ENCODE measurements around the gene ENG. TPM values are rescaled to one million over a fixed set of nuclear protein-coding genes. Genes with fewer than 3 reads are reported as not detected.

Gene ENG
- total RNA-seq, 2 donors from 2014 or later = 24.3 to 336 TPM

DNA sequence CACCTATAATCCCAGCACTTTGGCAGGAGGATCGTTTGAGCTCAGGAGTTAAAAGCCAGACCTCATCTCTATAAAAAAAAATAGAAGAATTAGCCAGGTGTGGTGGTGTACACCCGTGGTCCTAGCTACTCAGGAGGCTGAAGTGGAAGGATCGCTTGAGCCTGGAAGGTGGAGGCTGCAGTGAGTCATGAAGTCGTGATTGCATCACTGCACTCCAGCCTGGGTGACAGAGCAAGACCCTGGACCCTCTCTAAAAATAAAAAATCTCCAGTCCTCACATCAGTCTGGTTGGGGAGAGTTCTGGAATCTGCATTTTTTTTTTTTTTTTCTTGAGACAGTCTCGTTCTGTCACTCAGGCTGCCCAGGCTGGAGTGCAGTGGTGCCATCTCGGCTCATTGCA is 42.4 kb downstream of the ENG start:
- H3K4me3 ChIP-seq = no peak overlapping the region
- H3K4me1 ChIP-seq (replicated peaks) = no peaks in the 10 kb centered on the region
- H3K9me3 ChIP-seq = no peaks in the 10 kb centered on the region
- DNase-seq (ENCODE audit: low spot score) = no peak
- no peak overlapping the region for H3K27ac ChIP-seq
- H3K27me3 ChIP-seq (replicated peaks; ENCODE audit: insufficient read depth) = no peaks in the 10 kb centered on the region
- TF ChIP-seq POLR2AphosphoS5 (IDR thresholded peaks at IDR 0.05) (no peak), POLR2A (IDR thresholded peaks at IDR 0.05) (no peak)
- TF ChIP-seq, protein P1, sequence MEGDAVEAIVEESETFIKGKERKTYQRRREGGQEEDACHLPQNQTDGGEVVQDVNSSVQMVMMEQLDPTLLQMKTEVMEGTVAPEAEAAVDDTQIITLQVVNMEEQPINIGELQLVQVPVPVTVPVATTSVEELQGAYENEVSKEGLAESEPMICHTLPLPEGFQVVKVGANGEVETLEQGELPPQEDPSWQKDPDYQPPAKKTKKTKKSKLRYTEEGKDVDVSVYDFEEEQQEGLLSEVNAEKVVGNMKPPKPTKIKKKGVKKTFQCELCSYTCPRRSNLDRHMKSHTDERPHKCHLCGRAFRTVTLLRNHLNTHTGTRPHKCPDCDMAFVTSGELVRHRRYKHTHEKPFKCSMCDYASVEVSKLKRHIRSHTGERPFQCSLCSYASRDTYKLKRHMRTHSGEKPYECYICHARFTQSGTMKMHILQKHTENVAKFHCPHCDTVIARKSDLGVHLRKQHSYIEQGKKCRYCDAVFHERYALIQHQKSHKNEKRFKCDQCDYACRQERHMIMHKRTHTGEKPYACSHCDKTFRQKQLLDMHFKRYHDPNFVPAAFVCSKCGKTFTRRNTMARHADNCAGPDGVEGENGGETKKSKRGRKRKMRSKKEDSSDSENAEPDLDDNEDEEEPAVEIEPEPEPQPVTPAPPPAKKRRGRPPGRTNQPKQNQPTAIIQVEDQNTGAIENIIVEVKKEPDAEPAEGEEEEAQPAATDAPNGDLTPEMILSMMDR (IDR thresholded peaks at IDR 0.05) = no peak
- H3K36me3 ChIP-seq = peaks cover 7 to 24% of the 10 kb centered on the region in 2 donors
- 88% methylated on average over 6 of the region's 6 CpGs for WGBS
- intact Hi-C loops (cut with DNase I) = no loop called here

DNA sequence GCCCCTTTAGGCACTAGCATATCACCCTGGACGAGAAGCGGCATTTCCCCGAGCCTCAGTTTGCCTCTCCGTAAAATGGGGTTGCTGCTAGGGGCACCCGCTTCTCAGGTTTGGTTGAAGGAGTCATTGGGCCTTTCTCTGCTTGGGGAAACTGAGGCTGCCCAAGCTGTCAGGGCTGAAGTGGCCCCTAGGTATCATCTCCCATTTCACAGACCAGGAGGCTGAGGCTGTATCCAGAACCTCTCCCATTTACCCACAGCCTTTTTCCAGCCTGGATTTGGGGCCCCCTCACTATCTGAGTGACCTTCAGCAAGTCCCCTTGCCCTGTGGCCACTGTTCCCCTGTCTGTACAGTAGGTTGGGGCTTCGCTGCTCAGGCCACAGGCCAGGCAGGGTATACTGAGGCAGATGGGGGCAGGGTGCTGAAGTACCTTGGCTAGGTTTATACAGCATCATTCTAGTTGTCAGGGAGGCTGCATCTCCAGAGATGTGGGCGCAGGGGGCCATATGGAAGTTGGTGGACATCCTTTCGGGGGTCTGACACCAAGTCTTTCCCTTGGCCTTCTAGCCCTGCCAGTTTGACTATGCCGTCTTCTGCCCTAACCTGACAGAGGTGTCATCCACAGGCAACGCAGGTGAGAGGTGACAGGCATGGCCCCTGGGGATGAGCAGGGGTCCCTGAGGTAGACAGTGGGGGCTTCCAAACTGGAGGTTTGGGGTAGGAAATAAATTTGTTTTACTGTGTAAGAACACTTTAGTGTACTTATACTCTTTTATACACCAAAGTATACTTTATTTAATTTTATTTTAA is 43.9 kb downstream of the ENG start:
- H3K36me3 ChIP-seq = peaks cover 7 to 24% of the 10 kb centered on the region in 2 donors
- H3K4me1 ChIP-seq (replicated peaks) = no peaks in the 10 kb centered on the region
- H3K4me3 ChIP-seq = no peak overlapping the region
- intact Hi-C loops (cut with DNase I) = no loop called here
- H3K27me3 ChIP-seq (replicated peaks; ENCODE audit: insufficient read depth) = no peaks in the 10 kb centered on the region
- WGBS = 95% methylated on average over 10 of the region's 10 CpGs
- no peaks in the 10 kb centered on the region for H3K9me3 ChIP-seq
- no peak for TF ChIP-seq POLR2A (IDR thresholded peaks at IDR 0.05)
- TF ChIP-seq, protein P1 (IDR thresholded peaks at IDR 0.05) = no peak
- no peak for TF ChIP-seq POLR2AphosphoS5 (IDR thresholded peaks at IDR 0.05)
- no peak for DNase-seq (ENCODE audit: low spot score)
- no peak overlapping the region for H3K27ac ChIP-seq

DNA sequence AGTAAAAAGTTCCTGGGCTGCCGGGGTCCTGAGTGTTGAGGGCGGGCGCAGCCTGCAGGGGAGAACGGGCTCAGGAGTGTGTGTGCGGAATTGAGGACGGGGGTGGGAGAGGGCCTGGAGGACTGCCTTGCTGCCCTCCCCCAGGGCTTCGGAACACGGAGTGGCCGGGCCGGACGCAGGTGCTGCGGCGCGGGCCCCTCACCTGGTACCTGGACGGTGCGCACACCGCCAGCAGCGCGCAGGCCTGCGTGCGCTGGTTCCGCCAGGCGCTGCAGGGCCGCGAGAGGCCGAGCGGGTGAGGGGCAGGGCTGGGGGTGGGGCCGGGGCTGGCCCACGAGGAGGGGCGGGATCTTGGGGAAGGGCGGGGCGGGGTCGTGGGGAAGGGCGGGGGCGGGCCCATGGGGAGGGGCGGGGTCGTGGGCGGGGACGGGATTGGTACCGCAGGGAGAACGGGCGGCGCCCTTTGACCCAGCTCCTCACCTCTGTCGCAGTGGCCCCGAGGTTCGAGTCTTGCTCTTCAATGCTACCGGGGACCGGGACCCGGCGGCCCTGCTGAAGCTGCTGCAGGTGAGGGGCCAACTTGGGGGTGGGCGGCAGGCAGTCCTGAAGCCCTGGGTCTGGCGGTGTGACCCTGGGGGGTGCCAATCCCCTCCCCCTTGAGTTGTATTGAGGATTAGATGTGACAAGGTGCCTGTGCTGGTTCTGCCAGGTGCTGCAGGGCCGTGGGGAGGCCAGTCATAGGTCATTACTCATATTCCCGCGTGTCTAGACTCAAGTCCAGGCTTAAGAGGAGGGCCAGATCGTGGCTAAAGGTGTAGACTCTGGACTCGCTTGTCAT is 44.7 kb downstream of the ENG start:
- WGBS = 52% methylated on average over 32 of the region's 57 CpGs
- Histone ChIP-seq H3K4me1 (replicated peaks) (no peaks in the 10 kb centered on the region), H3K36me3 (peaks cover 7 to 24% of the 10 kb centered on the region in 2 donors), H3K27me3 (replicated peaks; ENCODE audit: insufficient read depth) (no peaks in the 10 kb centered on the region), H3K4me3 (no peak overlapping the region), H3K27ac (no peak overlapping the region), H3K9me3 (no peaks in the 10 kb centered on the region)
- DNase-seq (ENCODE audit: low spot score) = no peak
- no peak for TF ChIP-seq POLR2AphosphoS5 (IDR thresholded peaks at IDR 0.05)
- TF ChIP-seq POLR2A (IDR thresholded peaks at IDR 0.05) = no peak
- TF ChIP-seq, protein P1 (IDR thresholded peaks at IDR 0.05) = no peak
- intact Hi-C loops (cut with DNase I) = no loop called here

DNA sequence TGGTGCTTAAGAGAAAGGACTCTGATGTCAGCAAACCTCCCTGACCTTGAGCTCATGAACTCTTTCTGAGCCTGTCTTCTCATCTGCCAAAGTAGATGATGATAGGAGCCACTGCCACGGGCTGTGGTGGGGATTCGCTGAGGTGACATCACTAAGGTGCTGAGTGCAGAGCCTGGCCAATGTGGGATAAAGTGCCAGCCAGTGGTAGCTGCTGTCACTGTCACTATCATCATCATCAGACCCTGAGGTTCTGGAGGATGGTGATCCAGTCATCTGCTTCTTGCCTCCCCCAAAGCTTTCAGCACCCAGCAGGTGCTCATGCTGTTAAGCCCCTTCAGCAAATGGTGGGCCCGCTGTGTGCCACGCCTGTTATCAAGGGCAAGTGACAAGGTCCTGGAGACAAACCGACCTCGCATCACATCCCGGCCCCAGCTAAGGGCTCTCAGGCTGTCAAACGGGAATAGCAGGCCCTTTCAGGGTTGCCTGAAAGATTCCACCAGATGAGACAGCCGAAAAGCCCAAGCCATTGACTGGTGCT is 45.4 kb downstream of the ENG start:
- 70% methylated on average over 9 of the region's 9 CpGs for WGBS
- H3K36me3 ChIP-seq = peaks cover 7 to 23% of the 10 kb centered on the region in 2 donors
- intact Hi-C loops (cut with DNase I) = no loop called here

More for the DNA sequence above, 45.4 kb downstream of the ENG start:
- Histone ChIP-seq H3K27ac (no peak overlapping the region), H3K27me3 (replicated peaks; ENCODE audit: insufficient read depth) (no peaks in the 10 kb centered on the region), H3K9me3 (no peaks in the 10 kb centered on the region), H3K4me3 (no peak overlapping the region), H3K4me1 (replicated peaks) (peaks cover 6% of the 10 kb centered on the region)
- DNase-seq (ENCODE audit: low spot score) = no peak
- TF ChIP-seq POLR2AphosphoS5 (IDR thresholded peaks at IDR 0.05) = no peak
- TF ChIP-seq, protein P1 (IDR thresholded peaks at IDR 0.05) = no peak
- TF ChIP-seq POLR2A (IDR thresholded peaks at IDR 0.05) = no peak
